ENCODE measurements around the gene EIF4E3. TPM values are rescaled to one million over a fixed set of nuclear protein-coding genes. Genes with fewer than 3 reads are reported as not detected.

Gene EIF4E3
- 1 to 10 TPM in 1 of 2 donors, under 1 TPM in 1; 0.67 to 1.0 TPM for total RNA-seq

DNA sequence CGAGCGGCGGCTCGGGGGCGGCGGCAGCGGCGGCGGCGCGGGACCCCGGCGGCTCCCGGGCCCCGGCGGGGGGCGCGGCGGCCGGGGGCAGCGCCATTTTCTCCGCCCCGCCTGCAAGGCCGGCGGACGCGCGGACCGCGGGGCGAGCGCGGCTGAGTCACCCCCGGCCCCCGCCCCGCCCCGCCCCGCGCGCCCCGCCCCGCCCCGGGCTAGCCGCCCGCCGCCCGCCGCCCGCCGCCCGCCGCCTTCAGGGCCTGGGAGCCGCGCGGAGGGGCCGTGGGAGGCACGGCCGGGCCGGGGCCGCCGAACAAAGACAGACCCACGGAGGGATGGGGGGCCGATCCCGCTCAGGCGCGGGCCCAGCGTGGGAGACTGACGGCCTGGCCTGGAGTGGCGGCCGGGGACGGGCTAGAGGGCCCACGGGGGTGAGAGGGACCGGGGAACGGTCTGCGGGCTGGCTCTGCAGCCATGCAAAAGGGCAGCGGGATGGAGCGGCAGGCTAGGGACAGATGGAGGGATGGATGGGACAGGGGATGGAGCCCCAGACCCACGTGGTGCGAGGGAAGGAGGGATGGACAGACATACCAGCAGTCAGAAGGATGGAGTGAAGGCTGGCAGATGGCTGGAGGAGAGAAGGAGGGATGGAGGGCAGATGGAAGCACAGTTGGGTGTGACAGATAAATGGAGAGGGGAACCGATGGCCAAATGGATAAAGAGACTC is at the start of gene EIF4E3:
Gene EIF4E3, minus strand, starts transcription at position 132 of the 721 bp plus-strand sequence. Its CDS starts 35 bp downstream, at position 97.

DNA sequence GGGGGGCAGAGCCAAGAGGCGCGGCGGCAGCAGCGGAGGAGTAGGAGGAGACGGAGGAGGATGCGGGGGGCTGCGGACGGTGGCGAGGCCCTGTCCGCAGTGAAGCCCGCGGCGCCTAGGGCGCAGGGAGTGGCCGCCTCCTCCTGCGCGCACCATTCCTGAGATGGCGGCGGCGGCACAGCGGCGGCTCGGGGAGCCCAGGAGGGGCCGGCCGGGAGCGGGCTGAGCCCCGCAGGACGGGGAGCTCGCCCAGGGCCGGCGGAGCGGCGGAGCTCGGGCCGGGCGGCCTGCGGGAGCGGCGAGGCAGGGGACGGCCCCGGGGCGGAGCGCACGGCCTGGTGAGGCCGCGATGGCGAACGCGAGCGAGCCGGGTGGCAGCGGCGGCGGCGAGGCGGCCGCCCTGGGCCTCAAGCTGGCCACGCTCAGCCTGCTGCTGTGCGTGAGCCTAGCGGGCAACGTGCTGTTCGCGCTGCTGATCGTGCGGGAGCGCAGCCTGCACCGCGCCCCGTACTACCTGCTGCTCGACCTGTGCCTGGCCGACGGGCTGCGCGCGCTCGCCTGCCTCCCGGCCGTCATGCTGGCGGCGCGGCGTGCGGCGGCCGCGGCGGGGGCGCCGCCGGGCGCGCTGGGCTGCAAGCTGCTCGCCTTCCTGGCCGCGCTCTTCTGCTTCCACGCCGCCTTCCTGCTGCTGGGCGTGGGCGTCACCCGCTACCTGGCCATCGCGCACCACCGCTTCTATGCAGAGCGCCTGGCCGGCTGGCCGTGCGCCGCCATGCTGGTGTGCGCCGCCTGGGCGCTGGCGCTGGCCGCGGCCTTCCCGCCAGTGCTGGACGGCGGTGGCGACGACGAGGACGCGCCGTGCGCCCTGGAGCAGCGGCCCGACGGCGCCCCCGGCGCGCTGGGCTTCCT is 28.8 kb upstream of the EIF4E3 start, which contains the start of gene GPR27:
Gene GPR27, plus strand, starts transcription at position 155 of the 909 bp plus-strand sequence. Its CDS starts 195 bp downstream, at position 350.

Other genes starting within 250 kb of the EIF4E3 start
- gene FOXP1, start 141.7 kb downstream of the EIF4E3 start, total RNA-seq = 1 to 10 TPM; 2.1 to 5.3 TPM
- under 1 TPM in 1 of 2 donors, not detected in 1; under 0.01 TPM for gene GPR27, start 28.5 kb upstream of the EIF4E3 start, total RNA-seq
- not detected for gene PROK2, start 59.7 kb upstream of the EIF4E3 start, total RNA-seq

Measured in melanocyte of skin (primary cell).